Neutrophil (primary cell): ENCODE data around the gene S1PR3.
"Not testable (repeated sequence)": the region's sequence is repeated elsewhere in the genome, so short reads cannot be mapped to it uniquely, and the experiment has no call there.

Source experiments
- H3K27ac ChIP-seq: fragments of 200-600 bp; sonication (generic); 2 replicates; pipeline ENCODE4 v1.5.1; 2016; ENCODE audit warnings: mild to moderate bottlenecking, moderate library complexity
- H3K27me3 ChIP-seq: fragments of 200-600 bp; sonication (generic); 2 replicates; pipeline ENCODE4 v1.6.0; 2016; ENCODE audit warnings: mild to moderate bottlenecking
- H3K36me3 ChIP-seq: fragments of 200-600 bp; sonication (generic); 2 replicates; pipeline ENCODE4 v1.5.1; 2017
- H3K4me1 ChIP-seq, 2 experiments: fragments of 200-600 bp in 1 of 2; sonication (generic) in 1 of 2; 1 replicate in 1 of 2; 2 replicates in 1 of 2; pipeline versions ENCODE4 v1.5.1 to v1.6.1; 2013 to 2016; ENCODE audit warnings: low read depth in 1 of 2, low read length in 1 of 2, mild to moderate bottlenecking in 1 of 2, moderate library complexity in 1 of 2; ENCODE audit not compliant: control insufficient read depth in 1 of 2, insufficient read depth in 1 of 2
- H3K4me3 ChIP-seq, 2 experiments: fragments of 200-600 bp in 1 of 2; sonication (generic) in 1 of 2; 1 replicate in 1 of 2; 2 replicates in 1 of 2; pipeline ENCODE4 v1.5.1; 2013 to 2016; ENCODE audit warnings: low read depth in 1 of 2, low read length in 1 of 2, mild to moderate bottlenecking in 1 of 2, moderate library complexity in 1 of 2
- H3K9me3 ChIP-seq: fragments of 200-600 bp; sonication (generic); 2 replicates; pipeline ENCODE4 v1.5.1; 2016
- TF ChIP-seq, protein P1 (sequence below): fragments of 200-600 bp; sonication (generic); IDR thresholded peaks from 2 replicates; pipeline ENCODE4 v1.5.1; 2016; ENCODE audit warnings: antibody characterized with exemption

The S1PR3 gene

DNA sequence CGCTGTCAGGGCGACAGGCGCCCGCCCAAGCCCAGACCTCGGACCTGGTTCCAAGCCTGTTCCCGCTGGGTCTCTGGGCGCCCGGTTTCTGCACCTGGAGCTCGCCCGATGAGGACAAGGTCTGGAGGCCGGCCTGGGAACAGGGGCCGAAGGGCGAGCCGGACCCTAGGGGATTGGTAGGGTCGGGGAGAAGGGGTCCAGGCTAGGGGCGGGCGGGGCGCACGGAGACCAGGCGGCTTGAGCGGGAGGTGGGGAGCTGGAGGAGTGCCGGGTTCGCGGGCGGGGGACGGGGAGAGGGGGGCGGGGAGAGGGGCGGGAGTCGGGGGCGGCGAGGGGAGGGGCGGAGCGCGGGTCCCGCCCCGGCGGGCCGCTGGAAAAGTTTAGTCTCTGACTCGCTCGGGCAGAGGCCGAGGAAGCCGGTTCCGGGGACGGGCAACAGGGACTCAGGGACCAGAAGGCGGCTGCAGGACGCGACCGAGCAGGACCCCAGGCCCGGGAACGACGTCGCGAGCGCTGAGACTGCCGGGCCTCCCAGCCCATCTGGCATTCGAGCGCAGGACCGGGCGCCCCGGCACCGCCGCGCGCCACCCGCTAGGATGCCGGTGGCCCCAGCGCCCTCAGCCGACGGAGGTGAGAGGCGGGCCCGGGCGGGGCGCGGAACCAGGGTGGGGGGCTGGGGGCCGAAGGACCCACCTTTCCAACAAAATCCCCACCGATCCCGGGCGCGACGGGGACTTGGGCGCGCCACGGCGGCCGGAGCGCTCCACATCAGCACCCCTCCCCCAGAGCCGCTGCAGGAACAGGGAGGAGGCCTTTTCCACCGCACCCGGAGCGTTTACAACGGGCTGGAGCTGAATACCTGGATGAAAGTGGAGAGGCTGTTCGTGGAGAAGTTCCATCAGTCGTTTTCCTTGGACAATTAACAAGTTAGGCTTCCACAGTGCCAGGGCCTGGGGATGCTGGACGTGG is at the start of gene S1PR3:
Gene S1PR3 (plus strand): TSS at position 403 of the 969 bp plus-strand sequence. CDS start 9,733 bp downstream, outside the sequence.
- Histone ChIP-seq H3K27me3 (peaks cover 28% of the 10 kb centered on the region), H3K4me3 (peak within 1 kb of the TSS; percentile 47 to 66), H3K4me1 (peaks cover 35 to 42% of the 10 kb centered on the region in 2 experiments), H3K36me3 (no peaks in the 10 kb centered on the region), H3K9me3 (no peaks in the 10 kb centered on the region), H3K27ac (no peak within 1 kb of the TSS)
- TF ChIP-seq, protein P1, sequence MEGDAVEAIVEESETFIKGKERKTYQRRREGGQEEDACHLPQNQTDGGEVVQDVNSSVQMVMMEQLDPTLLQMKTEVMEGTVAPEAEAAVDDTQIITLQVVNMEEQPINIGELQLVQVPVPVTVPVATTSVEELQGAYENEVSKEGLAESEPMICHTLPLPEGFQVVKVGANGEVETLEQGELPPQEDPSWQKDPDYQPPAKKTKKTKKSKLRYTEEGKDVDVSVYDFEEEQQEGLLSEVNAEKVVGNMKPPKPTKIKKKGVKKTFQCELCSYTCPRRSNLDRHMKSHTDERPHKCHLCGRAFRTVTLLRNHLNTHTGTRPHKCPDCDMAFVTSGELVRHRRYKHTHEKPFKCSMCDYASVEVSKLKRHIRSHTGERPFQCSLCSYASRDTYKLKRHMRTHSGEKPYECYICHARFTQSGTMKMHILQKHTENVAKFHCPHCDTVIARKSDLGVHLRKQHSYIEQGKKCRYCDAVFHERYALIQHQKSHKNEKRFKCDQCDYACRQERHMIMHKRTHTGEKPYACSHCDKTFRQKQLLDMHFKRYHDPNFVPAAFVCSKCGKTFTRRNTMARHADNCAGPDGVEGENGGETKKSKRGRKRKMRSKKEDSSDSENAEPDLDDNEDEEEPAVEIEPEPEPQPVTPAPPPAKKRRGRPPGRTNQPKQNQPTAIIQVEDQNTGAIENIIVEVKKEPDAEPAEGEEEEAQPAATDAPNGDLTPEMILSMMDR = no peak

DNA sequence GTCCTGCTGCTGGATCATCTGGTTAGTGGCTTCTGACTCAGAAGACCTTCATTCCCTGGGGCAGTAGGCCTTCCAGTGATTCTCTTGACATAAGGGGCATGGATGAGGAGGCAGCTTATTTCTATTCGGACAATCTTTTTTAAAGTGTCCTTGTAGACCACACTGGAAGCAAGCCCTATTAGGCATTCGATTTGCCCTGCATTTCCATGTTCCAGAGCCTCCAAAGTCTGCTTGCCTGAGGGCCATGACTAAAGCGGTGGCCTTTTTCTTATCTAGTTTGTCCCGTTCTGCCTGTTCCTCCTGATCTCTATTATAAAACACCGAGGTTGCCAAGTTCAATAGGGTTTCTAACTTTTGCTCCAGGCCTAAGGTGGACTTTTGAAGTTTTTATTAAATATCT is 49.7 kb upstream of the S1PR3 start:
- not testable (repeated sequence) for H3K4me1 ChIP-seq, H3K9me3 ChIP-seq, H3K36me3 ChIP-seq, H3K27me3 ChIP-seq, H3K27ac ChIP-seq, H3K4me3 ChIP-seq

DNA sequence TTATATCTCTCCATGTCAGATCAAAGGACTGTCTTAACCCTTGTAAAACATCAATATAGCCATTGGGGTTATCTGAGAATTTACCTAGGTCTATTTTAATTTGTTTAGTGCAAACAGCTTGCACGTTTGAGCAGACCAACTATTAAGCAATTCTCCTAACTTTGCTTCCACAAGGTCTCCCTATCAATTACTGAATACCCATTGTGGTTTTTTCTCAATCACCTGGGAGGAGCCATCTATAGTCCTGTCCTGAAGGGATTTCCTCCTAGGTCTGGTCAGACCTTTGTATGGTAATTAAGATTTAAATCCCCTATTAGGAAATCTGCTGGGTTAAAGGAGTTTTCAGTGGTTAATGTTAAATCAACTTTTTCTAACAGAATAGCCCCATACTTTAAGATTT is 48.9 kb upstream of the S1PR3 start:
- TF ChIP-seq, protein P1 = no peak
- H3K4me1 ChIP-seq = no peaks in the 10 kb centered on the region
- H3K36me3 ChIP-seq = no peaks in the 10 kb centered on the region
- H3K4me3 ChIP-seq = no peak overlapping the region
- no peak overlapping the region for H3K27ac ChIP-seq
- no peaks in the 10 kb centered on the region for H3K9me3 ChIP-seq
- H3K27me3 ChIP-seq = no peaks in the 10 kb centered on the region

DNA sequence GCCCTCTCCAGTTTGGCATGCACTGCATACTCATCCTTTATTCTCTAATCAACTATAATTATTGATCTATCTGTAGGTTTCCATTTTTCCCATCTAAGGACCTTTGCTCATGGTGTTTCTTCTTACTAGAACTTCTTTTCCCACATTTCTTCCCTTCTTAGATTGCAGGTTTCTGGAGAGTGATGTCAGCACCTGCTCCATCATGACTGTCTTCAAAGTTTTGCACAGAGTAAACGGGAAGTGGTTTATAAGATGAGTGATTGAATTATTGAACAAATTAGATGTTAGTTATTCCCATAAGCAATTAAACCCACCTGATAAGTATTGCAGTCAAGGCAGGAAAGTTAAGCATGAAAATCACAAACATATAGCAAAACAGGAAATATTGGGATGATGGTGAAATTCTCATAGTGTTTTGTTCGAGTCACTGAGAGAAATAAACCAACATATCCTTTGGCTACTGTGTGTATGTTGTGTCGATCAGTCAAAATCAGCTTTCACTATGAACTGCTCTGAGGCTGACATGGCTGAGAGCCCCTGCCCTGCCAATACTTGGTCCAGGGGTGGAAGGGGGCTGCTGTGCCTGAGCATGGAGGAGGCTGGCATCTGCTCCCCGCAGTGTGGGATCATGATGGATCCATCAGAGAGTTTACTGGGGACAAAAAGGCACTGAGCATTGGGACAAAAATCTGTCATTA is 45.5 kb upstream of the S1PR3 start:
- Histone ChIP-seq H3K27ac (no peak overlapping the region), H3K4me3 (no peak overlapping the region)

DNA sequence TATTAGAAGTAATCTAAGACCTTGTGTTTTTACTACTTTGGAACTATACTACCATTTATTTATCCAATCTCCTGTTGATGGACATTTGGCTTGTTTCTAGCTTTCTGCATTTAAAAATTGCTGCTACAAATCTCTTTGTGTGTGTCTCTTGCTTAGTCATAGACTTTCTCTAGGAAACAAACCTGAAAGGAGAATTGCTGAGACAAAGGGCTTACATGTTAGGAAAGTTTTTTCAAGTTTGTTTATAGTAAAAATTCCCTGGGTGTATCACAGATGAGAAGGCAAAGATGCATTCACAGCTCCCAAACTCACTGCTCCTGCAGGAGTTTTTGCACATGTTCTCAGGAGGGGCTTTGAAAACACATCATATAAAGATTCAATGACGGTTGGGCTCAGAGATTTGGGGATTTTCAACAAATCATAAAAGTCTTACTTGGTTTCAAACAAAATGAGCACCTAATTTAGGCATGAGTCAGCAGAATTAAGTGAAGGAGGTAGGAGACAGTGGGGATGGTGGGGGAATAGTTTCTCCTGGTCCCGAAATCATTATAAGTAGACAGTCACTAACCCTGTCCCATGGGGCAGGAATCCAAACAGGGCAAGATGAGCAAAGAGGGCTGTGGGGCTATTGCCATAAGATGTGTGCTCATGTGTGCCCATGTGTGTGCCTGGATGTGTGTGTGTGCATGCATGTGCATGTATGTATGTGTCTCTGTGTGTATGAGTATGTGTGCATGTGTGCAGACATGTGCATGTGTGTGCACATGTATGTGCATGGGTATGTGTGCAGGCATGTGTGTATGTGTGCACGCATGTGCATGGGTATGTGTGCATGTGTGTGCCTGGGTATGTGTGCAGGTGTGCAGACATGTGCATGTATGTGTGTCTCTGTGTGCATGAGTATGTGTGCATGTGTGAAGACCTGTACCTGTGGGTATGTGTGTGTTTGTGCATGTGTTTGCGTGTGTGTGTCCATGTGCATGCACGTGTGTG is 43.4 kb upstream of the S1PR3 start:
- no peaks in the 10 kb centered on the region for H3K27me3 ChIP-seq
- TF ChIP-seq, protein P1 = no peak
- no peak overlapping the region for H3K27ac ChIP-seq
- H3K9me3 ChIP-seq = no peaks in the 10 kb centered on the region
- no peaks in the 10 kb centered on the region for H3K4me1 ChIP-seq
- no peak overlapping the region for H3K4me3 ChIP-seq
- H3K36me3 ChIP-seq = no peaks in the 10 kb centered on the region

More for the DNA sequence above, 45.5 kb upstream of the S1PR3 start:
- Histone ChIP-seq H3K9me3 (no peaks in the 10 kb centered on the region), H3K4me1 (no peaks in the 10 kb centered on the region), H3K27me3 (no peaks in the 10 kb centered on the region), H3K36me3 (no peaks in the 10 kb centered on the region)
- TF ChIP-seq, protein P1 = no peak
